ENCODE data around the gene EPS8L1. TPM values are rescaled to one million over a fixed set of nuclear protein-coding genes. Genes with fewer than 3 reads are reported as not detected.

Gene EPS8L1
- total RNA-seq, 1 donor from 2014 or later = 7.9 TPM

DNA sequence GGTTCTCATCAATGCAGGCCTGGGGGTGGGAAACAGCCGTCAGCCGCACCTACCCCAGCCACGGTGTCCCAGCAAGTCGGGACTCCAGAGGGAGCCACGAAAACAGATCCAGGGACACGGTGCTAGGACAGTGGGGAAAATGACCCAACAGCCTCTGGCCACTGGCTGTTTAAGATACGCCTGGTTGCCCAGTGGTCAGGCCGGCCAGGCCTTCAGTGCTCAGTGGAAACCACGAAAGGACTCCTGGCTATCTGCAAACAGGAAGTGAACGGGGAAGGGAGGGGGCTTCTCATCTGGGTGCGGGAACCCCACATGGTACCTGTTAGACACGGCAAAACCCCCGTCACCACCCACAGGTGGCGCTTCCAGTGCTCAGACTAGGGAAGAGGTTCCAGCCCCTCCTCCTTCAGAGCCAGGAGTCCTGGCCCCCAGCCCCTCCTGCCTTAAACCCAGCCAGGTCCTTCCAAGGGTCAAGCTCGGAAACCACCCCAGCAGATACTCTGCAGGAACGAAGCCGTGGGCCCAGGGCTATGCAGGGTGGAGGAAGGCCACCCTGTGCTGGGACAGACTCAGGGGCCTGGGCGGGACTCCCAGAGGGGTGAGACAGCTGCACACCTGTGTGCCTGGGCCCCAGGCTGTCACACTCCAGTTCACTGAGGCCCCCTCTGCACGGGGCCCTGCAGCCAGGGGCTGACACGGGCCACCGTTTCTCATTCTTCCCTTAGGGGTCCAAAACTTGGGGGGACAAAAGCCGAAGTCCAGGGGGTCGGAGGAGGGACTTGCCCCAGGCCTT, 37.3 kb downstream of the EPS8L1 start:
- no peak overlapping the region for H3K4me3 Mint-ChIP-seq (ENCODE audit: unreplicated experiment)
- TF ChIP-seq CTCF (IDR thresholded peaks at IDR 0.05) = peak; percentile 18
- H3K27me3 Mint-ChIP-seq (ENCODE audit: low read depth) = no peaks in the 10 kb centered on the region
- peaks cover 4% of the 10 kb centered on the region for H3K36me3 Mint-ChIP-seq (ENCODE audit: low read depth)
- H3K9me3 Mint-ChIP-seq (ENCODE audit: low read depth) = no peaks in the 10 kb centered on the region
- peak overlapping the region; percentile 88 for H3K27ac Mint-ChIP-seq (ENCODE audit: unreplicated experiment)
- no peak for DNase-seq (ENCODE audit: low spot score)
- H3K4me1 Mint-ChIP-seq (ENCODE audit: low read depth) = peaks cover 40% of the 10 kb centered on the region

GRCh38 chr19:55113570-55114039, 37.9 kb downstream of the EPS8L1 start:
- no peaks in the 10 kb centered on the region for H3K27me3 Mint-ChIP-seq (ENCODE audit: low read depth)
- H3K4me1 Mint-ChIP-seq (ENCODE audit: low read depth) = peaks cover 45% of the 10 kb centered on the region
- no peak for TF ChIP-seq CTCF (IDR thresholded peaks at IDR 0.05)
- no peaks in the 10 kb centered on the region for H3K9me3 Mint-ChIP-seq (ENCODE audit: low read depth)
- DNase-seq (ENCODE audit: low spot score) = no peak
- peak overlapping the region; percentile 88 for H3K27ac Mint-ChIP-seq (ENCODE audit: unreplicated experiment)
- peak overlapping the region; percentile 31 for H3K4me3 Mint-ChIP-seq (ENCODE audit: unreplicated experiment)
- H3K36me3 Mint-ChIP-seq (ENCODE audit: low read depth) = peaks cover 4% of the 10 kb centered on the region

- Mint-ChIP-seq H3K9me3 (ENCODE audit: low read depth) (no peaks in the 10 kb centered on the region), H3K4me3 (ENCODE audit: unreplicated experiment) (peak overlapping the region; percentile 87), H3K36me3 (ENCODE audit: low read depth) (no peaks in the 10 kb centered on the region), H3K4me1 (ENCODE audit: low read depth) (peaks cover 45% of the 10 kb centered on the region), H3K27ac (ENCODE audit: unreplicated experiment) (peak overlapping the region; percentile 65), H3K27me3 (ENCODE audit: low read depth) (peaks cover 1% of the 10 kb centered on the region)
- TF ChIP-seq CTCF (IDR thresholded peaks at IDR 0.05) = no peak
- DNase-seq (ENCODE audit: low spot score) = no peak
These were observed 39.0 kb downstream of the EPS8L1 start for GRCh38 chr19:55114566-55115145.

DNA sequence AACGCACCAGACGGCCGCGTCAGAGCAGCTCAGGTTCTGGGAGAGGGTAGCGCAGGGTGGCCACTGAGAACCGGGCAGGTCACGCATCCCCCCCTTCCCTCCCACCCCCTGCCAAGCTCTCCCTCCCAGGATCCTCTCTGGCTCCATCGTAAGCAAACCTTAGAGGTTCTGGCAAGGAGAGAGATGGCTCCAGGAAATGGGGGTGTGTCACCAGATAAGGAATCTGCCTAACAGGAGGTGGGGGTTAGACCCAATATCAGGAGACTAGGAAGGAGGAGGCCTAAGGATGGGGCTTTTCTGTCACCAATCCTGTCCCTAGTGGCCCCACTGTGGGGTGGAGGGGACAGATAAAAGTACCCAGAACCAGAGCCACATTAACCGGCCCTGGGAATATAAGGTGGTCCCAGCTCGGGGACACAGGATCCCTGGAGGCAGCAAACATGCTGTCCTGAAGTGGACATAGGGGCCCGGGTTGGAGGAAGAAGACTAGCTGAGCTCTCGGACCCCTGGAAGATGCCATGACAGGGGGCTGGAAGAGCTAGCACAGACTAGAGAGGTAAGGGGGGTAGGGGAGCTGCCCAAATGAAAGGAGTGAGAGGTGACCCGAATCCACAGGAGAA, 39.9 kb downstream of the EPS8L1 start:
- H3K4me3 Mint-ChIP-seq (ENCODE audit: unreplicated experiment) = peak overlapping the region; percentile 87
- H3K27me3 Mint-ChIP-seq (ENCODE audit: low read depth) = peaks cover 2% of the 10 kb centered on the region
- DNase-seq (ENCODE audit: low spot score) = no peak
- no peaks in the 10 kb centered on the region for H3K9me3 Mint-ChIP-seq (ENCODE audit: low read depth)
- peak overlapping the region; percentile 87 for H3K27ac Mint-ChIP-seq (ENCODE audit: unreplicated experiment)
- H3K4me1 Mint-ChIP-seq (ENCODE audit: low read depth) = peaks cover 41% of the 10 kb centered on the region
- H3K36me3 Mint-ChIP-seq (ENCODE audit: low read depth) = no peaks in the 10 kb centered on the region
- TF ChIP-seq CTCF (IDR thresholded peaks at IDR 0.05) = no peak

DNA sequence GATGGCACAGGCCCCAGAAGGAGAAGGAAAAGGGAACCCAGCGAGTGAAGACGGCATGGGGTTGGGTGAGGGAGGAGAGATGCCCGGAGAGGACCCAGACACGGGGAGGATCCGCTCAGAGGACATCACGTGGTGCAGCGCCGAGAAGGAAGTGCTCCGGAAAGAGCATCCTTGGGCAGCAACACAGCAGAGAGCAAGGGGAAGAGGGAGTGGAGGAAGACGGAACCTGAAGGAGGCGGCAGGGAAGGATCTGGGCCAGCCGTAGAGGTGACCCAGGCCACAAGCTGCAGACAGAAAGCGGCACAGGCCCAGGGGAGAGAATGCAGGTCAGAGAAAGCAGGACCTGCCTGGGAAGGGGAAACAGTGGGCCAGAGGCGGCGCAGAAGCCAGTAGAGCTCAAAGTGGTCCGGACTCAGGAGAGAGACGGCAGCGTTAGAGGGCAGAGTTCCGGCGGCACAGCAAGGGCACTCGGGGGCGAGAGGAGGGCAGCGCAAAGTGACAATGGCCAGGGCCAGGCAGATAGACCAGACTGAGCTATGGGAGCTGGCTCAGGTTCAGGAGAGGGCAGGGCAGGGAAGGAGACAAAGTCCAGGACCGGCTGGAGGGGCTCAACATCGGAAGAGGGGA, 40.7 kb downstream of the EPS8L1 start:
- Mint-ChIP-seq H3K9me3 (ENCODE audit: low read depth) (no peaks in the 10 kb centered on the region), H3K4me1 (ENCODE audit: low read depth) (peaks cover 38% of the 10 kb centered on the region), H3K36me3 (ENCODE audit: low read depth) (no peaks in the 10 kb centered on the region), H3K27ac (ENCODE audit: unreplicated experiment) (peak overlapping the region; percentile 87), H3K27me3 (ENCODE audit: low read depth) (peaks cover 2% of the 10 kb centered on the region), H3K4me3 (ENCODE audit: unreplicated experiment) (peak overlapping the region; percentile 87)
- no peak for TF ChIP-seq CTCF (IDR thresholded peaks at IDR 0.05)
- no peak for DNase-seq (ENCODE audit: low spot score)
